WTC11 (cell line): ENCODE data around the gene ALDH9A1.

Experiments used
- CREB1 ChIP-seq: sonication (generic); formaldehyde crosslinking; IDR thresholded peaks from 2 replicates; pipeline ENCODE4 v1.8.0; 2023; ENCODE audit warnings: mild to moderate bottlenecking, missing genetic modification reagents
- ESRRA ChIP-seq: sonication (generic); formaldehyde crosslinking; IDR thresholded peaks from 2 replicates; pipeline ENCODE4 v1.8.1; 2022; ENCODE audit warnings: mild to moderate bottlenecking, missing genetic modification reagents, borderline replicate concordance
- KAT7 ChIP-seq: sonication (generic); formaldehyde crosslinking; IDR thresholded peaks from 2 replicates; pipeline ENCODE4 v1.8.1; 2023; ENCODE audit warnings: missing genetic modification reagents, mild to moderate bottlenecking, borderline replicate concordance
- TF ChIP-seq, protein P1 (sequence below): fragments of 200-600 bp; IDR thresholded peaks from 2 replicates; pipeline ENCODE4 v1.8.0; 2022; ENCODE audit warnings: antibody characterized with exemption
- TF ChIP-seq, protein P2 (sequence below): sonication (generic); formaldehyde crosslinking; IDR thresholded peaks from 2 replicates; pipeline ENCODE4 v1.8.1; 2022; ENCODE audit warnings: low read depth, mild to moderate bottlenecking, moderate library complexity, missing genetic modification reagents, borderline replicate concordance
- TF ChIP-seq, protein P3 (sequence below): sonication (generic); formaldehyde crosslinking; IDR thresholded peaks from 2 replicates; pipeline ENCODE4 v1.8.0; 2022; ENCODE audit warnings: mild to moderate bottlenecking, missing genetic modification reagents
- TF ChIP-seq, protein P4 (sequence below): sonication (generic); formaldehyde crosslinking; IDR thresholded peaks from 2 replicates; pipeline ENCODE4 v1.8.1; 2022; ENCODE audit warnings: low read depth, missing genetic modification reagents, borderline replicate concordance

DNA sequence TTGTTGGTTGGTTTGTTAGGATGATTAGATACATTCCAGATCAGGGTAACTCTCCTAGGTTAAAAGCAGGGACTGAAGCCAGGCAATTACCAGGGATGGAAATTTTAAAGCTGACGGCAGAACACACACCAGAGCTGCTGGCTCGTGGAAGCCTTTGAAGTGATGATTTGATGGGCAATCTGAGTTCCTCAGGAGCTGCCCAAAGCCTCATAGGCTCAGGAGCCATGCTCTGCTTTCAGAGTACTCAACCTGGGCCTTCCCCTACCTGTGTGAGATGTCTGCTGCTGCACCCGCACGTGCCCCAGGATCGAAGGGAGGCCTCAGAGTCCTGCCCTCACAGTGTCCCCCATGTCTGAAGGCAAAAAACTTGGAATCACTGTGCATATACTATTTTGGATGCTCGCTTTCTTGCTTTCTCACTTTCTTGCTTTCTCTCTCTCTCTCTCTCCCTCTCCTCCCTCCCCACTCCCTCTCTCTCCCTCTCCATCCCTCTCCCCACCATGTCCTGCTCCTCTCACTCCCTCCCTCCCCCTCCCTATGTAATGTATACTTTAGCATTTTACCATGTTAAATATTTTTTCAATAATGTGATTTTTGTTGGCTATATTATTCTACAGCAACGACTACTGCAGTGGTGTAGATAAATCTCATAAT, 49.3 kb downstream of the ALDH9A1 start:
- TF ChIP-seq CREB1 (no peak), KAT7 (no peak), ESRRA (CRISPR knock-in tag) (no peak)
- TF ChIP-seq, protein P1, sequence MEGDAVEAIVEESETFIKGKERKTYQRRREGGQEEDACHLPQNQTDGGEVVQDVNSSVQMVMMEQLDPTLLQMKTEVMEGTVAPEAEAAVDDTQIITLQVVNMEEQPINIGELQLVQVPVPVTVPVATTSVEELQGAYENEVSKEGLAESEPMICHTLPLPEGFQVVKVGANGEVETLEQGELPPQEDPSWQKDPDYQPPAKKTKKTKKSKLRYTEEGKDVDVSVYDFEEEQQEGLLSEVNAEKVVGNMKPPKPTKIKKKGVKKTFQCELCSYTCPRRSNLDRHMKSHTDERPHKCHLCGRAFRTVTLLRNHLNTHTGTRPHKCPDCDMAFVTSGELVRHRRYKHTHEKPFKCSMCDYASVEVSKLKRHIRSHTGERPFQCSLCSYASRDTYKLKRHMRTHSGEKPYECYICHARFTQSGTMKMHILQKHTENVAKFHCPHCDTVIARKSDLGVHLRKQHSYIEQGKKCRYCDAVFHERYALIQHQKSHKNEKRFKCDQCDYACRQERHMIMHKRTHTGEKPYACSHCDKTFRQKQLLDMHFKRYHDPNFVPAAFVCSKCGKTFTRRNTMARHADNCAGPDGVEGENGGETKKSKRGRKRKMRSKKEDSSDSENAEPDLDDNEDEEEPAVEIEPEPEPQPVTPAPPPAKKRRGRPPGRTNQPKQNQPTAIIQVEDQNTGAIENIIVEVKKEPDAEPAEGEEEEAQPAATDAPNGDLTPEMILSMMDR: no peak
- TF ChIP-seq, protein P2, sequence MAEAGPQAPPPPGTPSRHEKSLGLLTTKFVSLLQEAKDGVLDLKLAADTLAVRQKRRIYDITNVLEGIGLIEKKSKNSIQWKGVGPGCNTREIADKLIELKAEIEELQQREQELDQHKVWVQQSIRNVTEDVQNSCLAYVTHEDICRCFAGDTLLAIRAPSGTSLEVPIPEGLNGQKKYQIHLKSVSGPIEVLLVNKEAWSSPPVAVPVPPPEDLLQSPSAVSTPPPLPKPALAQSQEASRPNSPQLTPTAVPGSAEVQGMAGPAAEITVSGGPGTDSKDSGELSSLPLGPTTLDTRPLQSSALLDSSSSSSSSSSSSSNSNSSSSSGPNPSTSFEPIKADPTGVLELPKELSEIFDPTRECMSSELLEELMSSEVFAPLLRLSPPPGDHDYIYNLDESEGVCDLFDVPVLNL: no peak
- TF ChIP-seq, protein P3, sequence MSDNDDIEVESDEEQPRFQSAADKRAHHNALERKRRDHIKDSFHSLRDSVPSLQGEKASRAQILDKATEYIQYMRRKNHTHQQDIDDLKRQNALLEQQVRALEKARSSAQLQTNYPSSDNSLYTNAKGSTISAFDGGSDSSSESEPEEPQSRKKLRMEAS (CRISPR knock-in tag): no peak
- TF ChIP-seq, protein P4, sequence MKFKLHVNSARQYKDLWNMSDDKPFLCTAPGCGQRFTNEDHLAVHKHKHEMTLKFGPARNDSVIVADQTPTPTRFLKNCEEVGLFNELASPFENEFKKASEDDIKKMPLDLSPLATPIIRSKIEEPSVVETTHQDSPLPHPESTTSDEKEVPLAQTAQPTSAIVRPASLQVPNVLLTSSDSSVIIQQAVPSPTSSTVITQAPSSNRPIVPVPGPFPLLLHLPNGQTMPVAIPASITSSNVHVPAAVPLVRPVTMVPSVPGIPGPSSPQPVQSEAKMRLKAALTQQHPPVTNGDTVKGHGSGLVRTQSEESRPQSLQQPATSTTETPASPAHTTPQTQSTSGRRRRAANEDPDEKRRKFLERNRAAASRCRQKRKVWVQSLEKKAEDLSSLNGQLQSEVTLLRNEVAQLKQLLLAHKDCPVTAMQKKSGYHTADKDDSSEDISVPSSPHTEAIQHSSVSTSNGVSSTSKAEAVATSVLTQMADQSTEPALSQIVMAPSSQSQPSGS (CRISPR knock-in tag): no peak
